Cardiac fibroblast (primary cell): ENCODE results near the gene GDNF.
"Not testable (repeated sequence)": the region's sequence is repeated elsewhere in the genome, so short reads cannot be mapped to it uniquely, and the experiment has no call there.

ENCODE experiments used
- DNase-seq, 2 donors: peaks; one replicate each; pipeline versions ENCODE4 v3.0.0 to v3.0.0-alpha.2; 2010; ENCODE audit warnings: low read depth in 2 of 2
- H3K4me3 ChIP-seq, 2 donors: replicated peaks in 1 of 2; 1 replicate in 1 of 2; 2 replicates in 1 of 2; pipeline ENCODE4 v1.5.1; 2011; ENCODE audit warnings: low read depth in 2 of 2, low read length in 2 of 2, mild to moderate bottlenecking in 2 of 2, moderate library complexity in 1 of 2
- TF ChIP-seq, protein P1 (sequence below): IDR thresholded peaks from one replicate; pipeline ENCODE4 v1.5.1; 2011; ENCODE audit warnings: low read depth, mild to moderate bottlenecking, low read length, inconsistent platforms

GDNF gene

DNA sequence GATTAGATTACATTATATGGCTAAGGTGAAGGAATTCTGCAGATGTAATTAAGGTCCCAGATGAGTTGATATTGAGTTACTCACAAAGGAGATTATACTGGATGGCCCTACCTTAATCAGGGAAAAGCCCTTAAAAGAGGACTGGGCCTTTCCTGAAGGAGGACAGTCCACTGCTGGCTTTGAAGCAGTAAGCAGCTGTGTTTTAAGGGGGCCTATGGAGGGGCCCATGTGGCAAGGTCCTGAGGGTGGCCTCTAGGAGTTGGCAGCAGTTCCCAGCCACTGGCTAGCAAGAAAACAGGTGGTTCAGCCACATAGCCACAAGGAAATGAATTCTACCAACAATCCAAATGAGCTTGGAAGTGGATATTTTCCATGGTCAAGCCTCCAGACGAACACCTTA is 36.4 kb upstream of the GDNF start:
- no peak for DNase-seq
- no peak overlapping the region for H3K4me3 ChIP-seq
- TF ChIP-seq, protein P1, sequence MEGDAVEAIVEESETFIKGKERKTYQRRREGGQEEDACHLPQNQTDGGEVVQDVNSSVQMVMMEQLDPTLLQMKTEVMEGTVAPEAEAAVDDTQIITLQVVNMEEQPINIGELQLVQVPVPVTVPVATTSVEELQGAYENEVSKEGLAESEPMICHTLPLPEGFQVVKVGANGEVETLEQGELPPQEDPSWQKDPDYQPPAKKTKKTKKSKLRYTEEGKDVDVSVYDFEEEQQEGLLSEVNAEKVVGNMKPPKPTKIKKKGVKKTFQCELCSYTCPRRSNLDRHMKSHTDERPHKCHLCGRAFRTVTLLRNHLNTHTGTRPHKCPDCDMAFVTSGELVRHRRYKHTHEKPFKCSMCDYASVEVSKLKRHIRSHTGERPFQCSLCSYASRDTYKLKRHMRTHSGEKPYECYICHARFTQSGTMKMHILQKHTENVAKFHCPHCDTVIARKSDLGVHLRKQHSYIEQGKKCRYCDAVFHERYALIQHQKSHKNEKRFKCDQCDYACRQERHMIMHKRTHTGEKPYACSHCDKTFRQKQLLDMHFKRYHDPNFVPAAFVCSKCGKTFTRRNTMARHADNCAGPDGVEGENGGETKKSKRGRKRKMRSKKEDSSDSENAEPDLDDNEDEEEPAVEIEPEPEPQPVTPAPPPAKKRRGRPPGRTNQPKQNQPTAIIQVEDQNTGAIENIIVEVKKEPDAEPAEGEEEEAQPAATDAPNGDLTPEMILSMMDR = no peak

DNA sequence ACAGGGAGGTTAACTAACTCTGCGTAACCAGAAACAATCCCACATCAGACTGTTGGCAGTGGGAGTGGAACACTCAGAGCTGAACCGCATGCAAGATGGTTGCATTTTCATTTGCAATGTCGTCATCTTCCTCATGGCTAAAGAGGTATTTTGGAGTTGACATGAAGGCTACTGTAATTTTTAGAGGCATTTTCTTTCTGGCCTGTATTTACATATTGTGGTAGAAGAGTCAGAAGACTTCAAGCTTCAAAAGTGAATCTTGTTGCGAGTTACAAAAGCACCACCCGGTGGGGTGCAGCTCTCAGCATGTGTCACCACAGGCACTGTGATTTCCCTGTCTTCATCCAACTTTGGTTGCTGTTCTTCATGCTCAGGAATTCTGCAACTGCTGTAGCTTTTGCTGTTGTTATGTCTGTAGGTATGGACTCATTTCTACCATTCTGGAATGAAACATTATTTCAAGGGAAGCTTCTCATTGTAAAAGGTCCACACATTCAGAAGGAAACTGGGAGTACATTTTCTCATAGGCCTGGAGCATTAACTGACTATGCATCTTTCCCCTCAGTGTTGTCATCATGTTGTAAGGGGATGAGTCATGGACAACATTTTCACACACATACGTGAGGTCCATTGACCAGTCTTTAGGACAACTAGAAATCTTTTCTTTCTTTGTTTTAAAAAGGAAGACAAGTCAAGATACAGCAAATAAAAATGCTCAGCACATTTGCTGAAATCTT is 35.4 kb upstream of the GDNF start:
- peak; percentile 27 to 84 for DNase-seq
- H3K4me3 ChIP-seq = no peak overlapping the region
- TF ChIP-seq, protein P1 = no peak

DNA sequence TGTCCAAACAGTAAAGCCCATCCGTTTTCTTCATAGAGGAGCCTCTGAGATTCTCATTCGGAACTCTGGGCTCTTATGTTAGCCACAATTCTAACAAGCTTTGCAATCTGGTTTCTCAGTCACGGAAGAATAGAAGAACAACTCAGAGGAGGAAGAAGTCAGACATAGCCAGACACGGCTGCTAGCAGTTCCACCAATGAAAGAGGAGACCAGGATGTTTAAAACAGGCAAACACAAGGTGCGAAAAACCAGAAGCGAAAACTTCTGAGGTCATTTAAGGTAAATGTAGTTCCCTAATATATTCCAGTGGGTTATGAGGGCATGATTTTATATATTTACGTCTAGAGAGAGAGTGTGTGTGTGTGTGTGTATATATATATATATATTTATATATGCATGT is 34.1 kb upstream of the GDNF start:
- DNase-seq = no peak
- H3K4me3 ChIP-seq = no peak overlapping the region
- TF ChIP-seq, protein P1 = no peak

DNA sequence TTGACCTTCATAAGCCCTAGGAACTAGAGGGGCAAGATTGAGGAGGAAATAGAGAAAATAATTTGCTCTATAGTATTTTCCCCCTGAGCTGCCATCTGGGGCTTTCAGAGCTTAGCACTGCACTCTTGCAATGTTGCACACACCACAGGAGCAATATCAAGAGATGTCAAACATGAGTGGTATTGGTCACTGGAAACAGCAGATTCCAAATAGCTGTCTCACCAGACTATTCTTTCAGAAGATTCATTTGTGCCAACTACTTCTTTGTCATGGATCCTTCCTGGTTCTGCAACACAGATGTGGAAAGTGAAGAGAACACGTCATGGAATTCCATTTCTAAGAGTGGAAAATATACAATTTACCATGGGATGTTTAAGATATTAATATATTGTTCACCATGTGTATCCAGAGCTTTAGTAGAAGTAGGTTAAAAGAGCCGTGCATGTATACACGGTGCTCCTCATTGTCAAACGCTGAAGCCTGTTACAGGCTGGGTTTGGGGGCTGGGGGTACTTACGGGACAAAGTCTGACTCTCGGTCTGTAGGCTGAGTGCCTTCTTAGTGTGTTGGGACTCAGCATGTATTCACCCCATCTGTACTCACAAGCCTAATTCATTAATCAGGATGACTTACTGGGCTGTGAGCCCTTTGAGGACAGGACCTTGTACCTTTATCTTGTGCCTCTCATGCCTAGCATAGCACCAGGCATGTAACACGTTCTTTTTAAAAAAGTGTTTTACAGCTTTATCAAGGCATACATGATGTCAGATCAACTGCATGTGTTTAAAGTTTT is 31.4 kb upstream of the GDNF start:
- DNase-seq = peak; percentile 7 to 59
- TF ChIP-seq, protein P1 = no peak
- no peak overlapping the region for H3K4me3 ChIP-seq

DNA sequence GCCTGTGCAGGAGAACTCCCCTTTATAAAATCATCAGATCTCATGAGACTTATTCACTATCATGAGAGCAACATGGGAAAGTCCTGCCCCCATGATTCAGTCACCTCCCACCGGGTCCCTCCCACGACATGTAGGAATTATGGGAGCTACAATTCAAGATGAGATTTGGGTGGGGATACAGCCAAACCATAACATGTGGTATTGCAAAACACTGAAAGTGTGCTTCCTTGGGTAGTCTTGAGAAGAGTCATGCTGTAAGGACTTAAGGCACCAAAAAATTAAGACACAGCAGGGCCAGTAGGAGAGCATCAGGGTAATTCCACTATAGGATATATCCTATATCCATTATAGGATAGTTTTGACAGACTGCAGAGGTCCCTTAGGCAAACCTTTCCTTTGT is 29.4 kb upstream of the GDNF start:
- TF ChIP-seq, protein P1 = no peak
- no peak overlapping the region for H3K4me3 ChIP-seq
- DNase-seq = peak in 1 of 2 donors; percentile 52

DNA sequence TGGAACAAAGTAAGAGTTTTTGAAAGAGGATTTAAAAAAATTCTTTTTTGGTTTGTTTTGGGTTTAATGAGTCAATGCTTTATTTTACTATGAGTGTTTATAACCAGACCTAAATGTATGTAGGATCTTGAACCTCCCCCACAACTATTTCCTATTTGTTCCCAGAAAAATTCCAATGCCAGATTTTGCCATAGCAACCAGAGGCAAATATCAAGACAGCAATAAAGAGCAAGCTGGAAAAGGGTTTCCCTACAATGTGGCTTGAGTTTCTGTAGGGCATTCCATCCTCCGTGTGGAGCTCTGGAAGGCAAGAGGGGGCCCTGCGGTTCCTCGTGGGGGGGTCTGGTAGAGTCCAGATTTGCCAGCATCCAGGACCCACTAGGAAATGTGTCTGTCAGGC is 27.8 kb upstream of the GDNF start:
- peak in 1 of 2 donors; percentile 8 for DNase-seq
- TF ChIP-seq, protein P1 = no peak
- H3K4me3 ChIP-seq = no peak overlapping the region

DNA sequence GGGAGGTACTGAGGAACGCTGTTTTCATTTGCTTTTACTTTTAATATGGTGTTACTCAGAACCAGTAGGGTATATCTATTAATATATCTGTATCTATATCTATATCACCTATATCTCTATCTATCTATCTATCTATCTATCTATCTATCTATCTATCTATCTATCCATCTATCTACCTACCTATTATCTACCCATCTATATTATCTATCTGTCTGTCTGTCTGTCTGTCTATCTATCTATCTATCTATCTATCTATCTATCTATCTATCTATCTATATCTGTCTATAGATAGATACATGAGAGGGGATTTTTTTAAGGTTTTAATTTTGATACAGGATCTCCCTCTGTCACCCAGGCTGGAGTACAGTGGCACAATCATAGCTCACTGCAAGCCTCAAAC is 23.1 kb upstream of the GDNF start:
- DNase-seq, H3K4me3 ChIP-seq: not testable (repeated sequence)
